Germinal center (tissue), 1 donor: ENCODE results near the gene SHOX.
"Not testable (repeated sequence)": the region's sequence is repeated elsewhere in the genome, so short reads cannot be mapped to it uniquely, and the experiment has no call there.

Source experiments
- DNase-seq: peaks from one replicate; pipeline ENCODE4 v3.0.0; 2012; ENCODE audit warnings: mixed read lengths, low spot score

Gene SHOX

DNA sequence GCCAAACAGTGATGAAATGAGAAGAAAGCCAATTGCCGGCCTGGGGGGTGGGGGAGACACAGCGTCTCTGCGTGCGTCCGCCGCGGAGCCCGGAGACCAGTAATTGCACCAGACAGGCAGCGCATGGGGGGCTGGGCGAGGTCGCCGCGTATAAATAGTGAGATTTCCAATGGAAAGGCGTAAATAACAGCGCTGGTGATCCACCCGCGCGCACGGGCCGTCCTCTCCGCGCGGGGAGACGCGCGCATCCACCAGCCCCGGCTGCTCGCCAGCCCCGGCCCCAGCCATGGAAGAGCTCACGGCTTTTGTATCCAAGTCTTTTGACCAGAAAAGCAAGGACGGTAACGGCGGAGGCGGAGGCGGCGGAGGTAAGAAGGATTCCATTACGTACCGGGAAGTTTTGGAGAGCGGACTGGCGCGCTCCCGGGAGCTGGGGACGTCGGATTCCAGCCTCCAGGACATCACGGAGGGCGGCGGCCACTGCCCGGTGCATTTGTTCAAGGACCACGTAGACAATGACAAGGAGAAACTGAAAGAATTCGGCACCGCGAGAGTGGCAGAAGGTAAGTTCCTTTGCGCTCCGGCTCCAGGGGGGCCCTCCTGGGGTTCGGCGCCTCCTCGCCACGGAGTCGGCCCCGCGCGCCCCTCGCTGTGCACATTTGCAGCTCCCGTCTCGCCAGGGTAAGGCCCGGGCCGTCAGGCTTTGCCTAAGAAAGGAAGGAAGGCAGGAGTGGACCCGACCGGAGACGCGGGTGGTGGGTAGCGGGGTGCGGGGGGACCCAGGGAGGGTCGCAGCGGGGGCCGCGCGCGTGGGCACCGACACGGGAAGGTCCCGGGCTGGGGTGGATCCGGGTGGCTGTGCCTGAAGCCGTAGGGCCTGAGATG is at the start of gene SHOX:
Gene SHOX (plus strand): TSS at position 180 of the 885 bp plus-strand sequence. CDS start 107 bp downstream, at position 287.
- DNase-seq: no peak

DNA sequence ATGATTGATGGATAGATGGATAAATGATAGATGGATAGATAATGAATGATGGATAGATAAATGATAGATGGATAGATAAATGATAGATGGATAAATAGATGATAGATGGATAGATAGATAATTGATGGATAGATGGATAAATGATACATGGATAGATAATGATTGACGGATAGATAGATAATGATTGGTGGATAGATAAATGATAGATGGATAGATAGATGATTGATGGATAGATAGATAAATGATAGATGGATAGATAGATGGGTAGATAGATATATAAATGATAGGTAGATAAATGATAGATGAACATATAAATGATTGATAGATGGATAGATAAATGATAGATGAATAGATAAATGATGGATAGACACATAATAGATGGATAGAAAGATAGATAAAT is 49.5 kb upstream of the SHOX start:
- DNase-seq: no peak

DNA sequence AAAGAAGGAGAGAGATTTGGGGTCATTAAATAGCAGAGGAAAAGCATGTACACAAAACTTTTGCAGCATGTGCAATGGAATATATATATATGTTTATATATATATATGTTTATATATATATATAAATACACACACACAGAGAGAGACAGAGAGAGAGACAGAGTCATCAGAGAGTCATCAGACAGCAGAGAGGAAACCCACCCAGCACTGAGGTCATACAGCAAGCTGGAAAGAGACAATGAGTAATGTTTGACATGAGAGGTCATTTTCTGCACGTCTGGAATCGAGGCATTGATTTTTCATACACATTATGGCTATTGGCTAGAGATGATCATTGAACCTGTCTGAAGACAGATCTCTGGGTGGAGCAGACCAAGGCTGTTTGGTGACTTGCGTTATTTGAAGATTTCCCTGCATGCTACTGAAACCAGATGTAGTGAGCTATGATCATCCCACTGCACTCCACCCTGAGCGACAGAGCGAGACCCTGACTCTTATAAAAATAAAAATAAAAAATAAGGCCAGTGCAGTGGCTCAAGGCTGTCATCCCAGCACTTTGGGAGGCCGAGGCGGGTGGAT is 48.8 kb upstream of the SHOX start:
- no peak for DNase-seq

DNA sequence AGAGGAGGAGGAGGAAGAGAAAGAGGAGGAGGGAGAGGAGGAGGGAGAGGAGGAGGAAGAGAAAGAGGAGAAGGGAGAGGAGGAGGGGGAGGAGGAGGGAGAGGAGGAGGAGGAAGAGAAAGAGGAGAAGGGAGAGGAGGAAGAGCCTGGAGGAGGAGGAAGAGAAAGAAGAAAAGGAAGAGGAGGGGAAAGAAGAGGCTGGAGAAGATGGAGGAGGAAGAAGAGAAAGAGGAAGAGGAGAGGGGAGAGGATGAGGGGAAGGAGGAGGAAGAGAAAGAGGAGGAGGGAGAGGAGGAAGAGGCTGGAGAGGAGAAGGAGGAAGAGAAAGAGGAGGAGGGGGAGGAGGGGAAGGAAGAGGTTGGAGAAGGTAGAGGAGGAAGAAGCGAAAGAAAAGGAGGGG is 46.0 kb upstream of the SHOX start:
- DNase-seq: no peak

DNA sequence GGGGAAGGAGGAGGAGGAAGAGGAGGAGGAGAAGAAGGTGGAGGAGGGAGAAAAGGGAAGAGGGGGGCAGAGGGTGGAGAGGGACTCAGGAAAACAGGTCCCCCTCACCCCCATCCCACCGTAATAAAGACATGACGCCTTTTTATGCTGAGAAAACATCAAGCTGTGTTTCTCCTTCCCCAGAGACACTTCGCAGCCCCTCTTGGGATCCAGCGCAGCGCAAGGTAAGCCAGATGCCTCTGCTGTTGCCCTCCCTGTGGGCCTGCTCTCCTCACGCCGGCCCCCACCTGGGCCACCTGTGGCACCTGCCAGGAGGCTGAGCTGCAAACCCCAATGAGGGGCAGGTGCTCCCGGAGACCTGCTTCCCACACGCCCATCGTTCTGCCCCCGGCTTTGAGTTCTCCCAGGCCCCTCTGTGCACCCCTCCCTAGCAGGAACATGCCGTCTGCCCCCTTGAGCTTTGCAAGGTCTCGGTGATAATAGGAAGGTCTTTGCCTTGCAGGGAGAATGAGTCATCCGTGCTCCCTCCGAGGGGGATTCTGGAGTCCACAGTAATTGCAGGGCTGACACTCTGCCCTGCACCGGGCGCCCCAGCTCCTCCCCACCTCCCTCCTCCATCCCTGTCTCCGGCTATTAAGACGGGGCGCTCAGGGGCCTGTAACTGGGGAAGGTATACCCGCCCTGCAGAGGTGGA is 45.3 kb upstream of the SHOX start:
- DNase-seq: no peak

DNA sequence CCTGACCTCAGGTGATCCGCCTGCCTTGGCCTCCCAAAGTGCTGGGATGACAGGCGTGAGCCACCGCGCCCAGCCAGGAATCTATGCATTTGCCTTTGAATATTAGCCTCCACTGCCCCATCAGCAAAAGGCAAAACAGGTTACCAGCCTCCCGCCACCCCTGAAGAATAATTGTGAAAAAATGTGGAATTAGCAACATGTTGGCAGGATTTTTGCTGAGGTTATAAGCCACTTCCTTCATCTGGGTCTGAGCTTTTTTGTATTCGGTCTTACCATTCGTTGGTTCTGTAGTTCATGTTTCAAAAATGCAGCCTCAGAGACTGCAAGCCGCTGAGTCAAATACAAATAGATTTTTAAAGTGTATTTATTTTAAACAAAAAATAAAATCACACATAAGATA is 44.2 kb upstream of the SHOX start:
- no peak for DNase-seq

DNA sequence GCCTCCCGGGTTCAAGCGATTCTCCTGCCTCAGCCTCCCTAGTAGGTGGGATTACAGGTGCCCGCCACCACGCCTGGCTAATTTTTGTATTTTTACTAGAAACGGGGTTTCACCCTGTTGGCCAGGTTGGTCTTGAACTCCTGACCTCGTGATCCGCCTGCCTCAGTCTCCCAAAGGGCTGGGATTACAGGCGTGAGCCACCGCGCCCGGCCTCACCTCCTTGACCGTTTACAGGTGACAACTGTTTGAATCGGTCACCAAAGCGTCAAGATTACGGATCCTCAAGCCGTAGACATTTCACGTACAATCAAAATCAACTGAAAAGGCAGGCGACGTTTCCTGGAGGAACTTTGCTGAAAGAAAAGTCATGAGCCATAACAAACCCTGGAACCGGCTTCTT is 41.3 kb upstream of the SHOX start:
- not testable (repeated sequence) for DNase-seq

DNA sequence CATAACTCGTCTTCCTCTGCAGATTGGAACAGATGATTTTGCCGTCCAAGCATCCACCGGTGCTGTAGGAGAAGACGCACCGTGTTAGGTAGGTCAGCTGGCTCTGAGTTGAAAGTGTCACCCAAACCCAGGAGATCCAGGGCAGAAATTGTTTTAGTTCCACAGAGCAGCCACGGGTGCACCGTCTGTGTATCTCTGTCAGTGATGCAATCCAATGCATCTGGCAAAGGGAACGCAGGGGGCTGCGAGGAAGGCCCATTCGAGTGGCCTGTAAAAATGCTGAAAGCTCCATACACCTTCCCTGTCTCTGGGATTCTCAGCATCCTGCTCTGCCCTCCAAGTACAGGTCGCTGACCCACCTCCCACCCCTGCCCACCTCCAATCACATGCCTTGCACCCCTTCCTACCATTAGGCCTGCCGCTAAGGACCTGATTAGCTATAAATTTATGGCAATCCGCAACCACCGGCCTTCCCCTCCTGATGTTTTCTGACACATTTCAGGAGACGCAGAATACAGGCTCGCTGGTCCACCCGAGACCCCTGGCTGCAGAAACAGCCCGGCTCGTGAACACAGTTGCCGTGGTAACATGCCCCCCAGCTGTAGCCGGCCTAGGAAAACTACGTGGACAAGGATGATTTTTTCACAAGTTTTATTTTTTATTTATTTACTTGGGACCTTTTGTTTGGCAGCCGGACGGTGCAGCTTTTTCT is 39.7 kb upstream of the SHOX start:
- DNase-seq: no peak

DNA sequence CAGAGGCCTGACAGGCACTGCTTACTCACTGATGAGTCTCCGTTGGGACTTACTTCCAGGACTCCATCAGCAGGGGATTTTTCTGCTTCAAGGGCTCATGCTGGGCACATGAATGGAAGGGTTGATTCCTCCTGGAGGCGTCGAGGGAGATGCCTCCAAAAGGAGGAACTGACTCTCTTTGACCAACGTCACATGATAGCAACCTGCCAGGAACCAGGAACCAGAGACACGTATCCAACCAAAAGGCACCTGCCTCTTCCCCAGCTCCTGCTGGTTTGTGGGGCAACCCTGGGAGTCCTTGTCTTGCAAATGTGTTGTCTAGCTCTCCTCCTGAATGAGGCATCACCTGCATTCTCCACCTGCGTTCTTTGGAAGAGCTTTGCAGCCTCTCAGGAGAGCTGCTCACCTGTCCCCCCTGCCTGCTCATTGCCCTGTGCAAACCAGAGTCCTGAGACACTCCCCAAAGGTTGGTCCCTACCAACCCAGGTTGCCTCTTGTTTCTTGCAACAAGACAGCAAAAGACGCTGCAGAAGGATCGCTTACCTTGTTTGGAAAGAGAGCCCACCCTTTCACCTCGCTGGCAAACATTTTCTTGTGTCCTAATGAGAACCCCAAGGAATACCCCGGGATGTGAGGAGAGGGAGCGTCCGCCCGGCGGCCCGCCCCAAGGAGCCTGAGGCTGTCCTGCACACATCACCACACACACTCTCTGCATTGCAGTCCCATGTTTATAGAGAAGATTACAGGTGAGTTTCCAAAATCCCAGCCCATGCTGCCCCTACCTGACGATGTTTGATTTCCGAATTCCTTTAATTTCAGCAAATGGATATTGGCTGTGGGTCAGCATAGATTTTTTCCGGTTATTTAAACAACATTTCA is 30.5 kb upstream of the SHOX start:
- DNase-seq: no peak

DNA sequence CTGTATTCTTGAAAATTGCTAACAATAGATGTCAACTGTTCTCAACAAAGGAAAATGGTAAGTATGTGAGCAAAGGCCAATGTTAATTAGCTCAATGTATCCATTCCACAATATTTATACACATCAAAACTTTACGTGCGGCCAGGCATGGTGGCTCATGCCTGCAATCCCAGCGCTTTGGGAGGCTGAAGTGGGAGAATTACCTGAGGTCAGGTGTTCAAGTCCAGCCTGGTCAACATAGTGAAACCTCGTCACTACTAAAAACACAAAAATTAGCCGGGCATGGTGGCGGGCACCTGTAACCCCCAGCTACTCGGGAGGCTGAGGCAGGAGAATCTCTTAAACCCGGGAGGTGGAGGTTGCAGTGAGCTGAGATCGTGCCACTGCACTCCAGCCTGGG is 27.6 kb upstream of the SHOX start:
- DNase-seq: not testable (repeated sequence)

DNA sequence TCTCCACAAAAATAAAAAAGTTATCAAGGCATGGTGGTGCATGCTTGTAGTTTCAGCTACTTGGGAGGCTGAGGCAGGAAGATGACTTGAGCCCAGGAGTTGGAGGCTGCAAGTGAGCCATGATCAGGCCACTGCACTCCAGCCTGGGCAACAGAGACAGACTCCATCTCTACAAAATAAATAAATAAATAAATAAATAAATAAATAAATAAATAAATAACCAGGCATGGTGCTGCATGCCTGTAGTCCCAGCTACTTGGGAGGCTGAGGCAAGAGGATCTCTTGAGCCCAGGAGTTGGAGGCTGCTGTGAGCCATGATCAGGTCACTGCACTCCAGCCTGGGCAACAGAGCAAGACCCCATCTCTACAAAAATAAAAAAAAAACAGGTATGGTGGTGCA is 26.0 kb upstream of the SHOX start:
- not testable (repeated sequence) for DNase-seq

DNA sequence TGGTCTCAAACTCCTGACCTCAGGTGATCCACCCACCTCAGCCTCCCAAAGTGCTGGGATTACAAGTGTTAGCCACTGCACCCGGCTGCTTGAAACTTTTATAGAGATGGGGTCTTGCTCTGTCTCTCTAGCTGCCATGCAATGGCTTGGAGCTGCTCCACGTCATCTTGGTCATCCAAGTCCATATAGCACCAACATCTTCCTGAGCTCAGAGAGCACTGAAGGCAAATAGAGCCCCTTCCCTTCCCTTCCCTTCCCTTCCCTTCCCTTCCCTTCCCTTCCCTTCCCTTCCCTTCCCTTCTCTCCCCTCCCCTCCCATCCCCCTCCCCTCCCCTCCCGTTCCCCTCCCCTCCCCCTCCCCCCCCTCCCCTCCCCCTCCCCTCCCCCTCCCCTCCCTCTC is 22.5 kb upstream of the SHOX start:
- not testable (repeated sequence) for DNase-seq

DNA sequence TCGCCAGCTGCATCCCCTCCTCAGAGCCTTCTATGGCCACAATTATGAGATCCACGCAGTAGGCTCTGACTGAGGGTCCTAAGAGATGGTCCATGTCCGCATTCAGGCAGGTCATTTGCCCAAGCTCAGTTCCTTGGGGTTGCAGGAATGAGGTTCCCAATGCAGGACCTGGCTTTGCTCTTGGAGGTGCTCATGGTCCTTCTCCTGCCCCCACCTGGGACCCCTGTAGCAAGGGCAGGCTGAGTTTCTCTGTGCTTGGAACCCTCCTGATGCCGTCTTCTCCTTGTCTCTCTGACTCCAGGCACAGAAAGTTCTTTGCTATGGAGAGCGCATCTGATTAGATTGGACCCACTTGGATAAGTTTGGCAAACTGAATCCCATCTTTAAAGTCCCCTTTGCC is 16.5 kb upstream of the SHOX start:
- no peak for DNase-seq

DNA sequence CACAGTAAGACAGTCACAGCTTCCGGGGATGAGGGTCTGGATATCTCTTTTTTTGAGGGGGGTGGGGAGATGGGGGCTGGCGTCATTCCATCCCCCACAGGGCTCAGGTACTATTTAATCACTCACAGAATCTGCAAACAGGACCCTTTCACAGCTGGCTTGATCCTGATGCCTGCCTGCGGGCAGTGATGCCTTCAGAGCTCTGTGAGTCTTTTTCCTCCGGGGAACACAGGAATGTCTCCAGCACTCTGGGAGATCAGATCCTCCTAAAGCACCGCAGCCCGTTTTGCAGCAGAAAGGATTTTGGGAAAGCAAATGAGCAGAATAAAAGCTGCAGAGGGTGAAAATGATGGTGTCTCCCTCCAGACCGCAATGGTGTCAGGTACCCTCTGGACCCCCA is 13.2 kb upstream of the SHOX start:
- DNase-seq: no peak

DNA sequence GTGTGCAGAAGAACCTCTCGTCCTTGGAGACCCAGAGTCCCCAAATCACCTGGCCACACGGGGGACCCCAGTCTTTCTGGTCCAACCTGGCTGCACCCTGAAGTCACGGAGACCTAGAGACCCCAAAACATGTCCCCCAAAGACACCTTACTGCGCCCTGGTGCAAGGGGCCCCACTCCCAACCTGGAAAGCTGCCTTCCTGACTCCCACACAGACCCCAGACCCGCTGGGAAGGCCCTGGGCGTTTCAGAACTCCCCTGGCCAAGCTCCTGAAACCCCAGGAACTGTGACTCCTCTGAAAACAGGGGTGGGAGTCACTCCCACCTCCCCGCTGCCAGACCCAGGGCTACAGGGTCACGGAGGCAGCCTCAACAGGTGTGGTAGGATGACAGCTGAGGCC is 12.7 kb upstream of the SHOX start:
- DNase-seq: no peak

DNA sequence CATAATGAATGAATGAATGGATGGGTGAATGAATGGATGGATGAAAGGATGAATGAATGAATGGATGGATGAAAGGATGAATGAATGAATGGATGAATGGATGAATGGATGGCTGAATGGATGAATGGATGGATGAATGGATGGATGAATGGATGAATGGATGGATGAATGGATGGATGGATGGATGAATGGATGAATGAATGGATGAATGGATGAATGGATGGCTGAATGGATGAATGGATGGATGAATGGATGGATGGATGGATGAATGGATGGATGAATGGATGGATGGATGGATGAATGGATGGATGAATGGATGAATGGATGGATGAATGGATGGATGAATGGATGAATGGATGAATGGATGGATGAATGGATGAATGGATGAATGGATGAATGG is 12.3 kb upstream of the SHOX start:
- DNase-seq: not testable (repeated sequence)

DNA sequence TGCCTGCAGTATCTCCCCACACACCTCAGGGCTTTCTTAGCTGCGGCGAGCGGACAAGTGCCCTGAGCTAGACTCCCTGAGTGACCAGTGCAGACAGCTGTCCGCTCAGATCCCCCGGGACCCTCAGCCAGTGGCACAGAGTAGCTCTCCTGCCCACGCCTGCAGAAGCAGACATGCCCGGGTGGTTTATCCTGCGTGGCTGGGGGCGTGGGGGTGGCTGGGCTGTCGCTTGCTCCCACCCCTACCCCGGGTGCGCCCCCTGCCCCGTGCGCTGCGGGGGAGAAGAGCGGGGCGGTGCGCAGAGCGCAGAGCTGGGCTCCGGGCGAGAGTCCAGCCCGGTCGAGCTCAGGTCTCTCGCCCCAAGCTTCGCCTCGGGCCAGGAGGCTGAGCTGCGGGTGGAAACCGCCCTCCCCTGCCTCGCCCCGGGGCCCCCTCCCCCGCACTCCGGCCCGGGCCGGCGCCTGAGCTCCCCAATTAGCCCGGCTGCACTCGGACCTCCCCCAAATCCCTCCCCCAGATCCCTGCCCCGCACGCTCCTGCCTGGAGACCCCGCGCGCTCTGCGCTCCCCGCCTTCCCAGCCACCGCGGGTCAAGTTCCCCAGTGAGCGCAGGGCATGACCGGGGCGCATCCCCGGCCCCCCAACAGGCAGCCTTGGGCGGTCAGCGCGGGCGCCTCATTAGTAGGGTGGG is 11.7 kb upstream of the SHOX start:
- no peak for DNase-seq

DNA sequence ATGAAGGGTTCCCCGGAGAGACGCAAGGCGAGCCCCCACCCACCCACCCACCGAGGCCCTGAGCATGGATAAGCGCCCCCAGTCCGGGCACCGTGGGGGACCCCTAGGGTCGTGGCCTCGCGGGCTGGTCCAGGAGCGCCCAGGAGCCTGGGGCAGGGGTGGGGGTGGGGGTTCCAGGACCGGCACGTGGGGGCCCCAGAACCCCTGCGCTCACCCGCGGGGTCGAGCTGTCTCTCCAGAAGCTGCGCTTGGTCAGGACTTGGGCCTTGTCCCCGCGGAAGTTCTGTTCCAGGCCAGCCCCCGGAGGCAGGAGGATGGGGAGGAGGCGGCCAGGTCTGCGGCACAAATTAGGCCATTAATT is 11.2 kb upstream of the SHOX start:
- no peak for DNase-seq

DNA sequence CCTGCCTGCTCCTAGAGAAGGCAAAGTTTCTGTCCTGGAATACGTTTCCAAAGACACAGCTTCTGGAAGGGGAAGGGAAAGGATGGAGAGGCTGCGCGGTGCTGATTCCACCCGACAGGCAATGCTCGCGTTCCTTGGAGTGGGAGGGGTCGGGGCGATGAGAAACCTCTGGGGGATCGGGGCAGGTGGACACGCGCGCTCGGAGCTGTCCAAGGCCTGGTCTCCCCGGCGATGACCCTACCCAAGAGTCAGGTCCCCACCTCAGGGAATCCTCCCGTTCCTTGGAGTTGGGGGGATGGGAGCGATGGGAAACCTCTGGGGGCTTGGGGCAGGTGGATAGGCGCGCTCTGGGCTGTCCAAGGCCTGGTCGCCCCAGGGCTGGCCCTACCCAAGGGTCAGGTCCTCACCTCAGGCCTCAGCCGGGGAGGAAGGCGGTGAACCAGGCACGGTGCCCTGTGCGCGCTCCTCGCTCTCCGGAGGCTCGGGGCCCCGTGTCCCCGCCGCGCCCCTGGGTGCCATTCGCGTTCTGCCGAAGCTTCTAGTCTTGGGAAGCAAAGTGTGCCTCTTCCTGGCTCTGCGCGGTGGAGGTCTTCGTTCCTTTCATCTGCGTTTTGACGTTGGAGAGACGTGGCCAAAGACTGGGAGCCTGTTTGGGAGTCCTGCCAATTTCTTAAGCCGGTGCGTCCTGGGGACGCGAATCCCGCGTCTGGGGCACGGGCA is 10.6 kb upstream of the SHOX start:
- no peak for DNase-seq
